Immature natural killer cell (primary cell): ENCODE results near the gene TCF7. TPM values are rescaled to one million over a fixed set of nuclear protein-coding genes. Genes with fewer than 3 reads are reported as not detected.

Source experiments
- DNase-seq, 3 donors: peaks; one replicate each; pipeline ENCODE4 v3.0.0; 2022; ENCODE audit warnings: mixed read lengths in 1 of 3
- H3K27ac Mint-ChIP-seq, 6 donors: one replicate each; pipeline ENCODE4 v1.8.0; 2020; ENCODE audit warnings: mixed read lengths in 6 of 6, mild to moderate bottlenecking in 5 of 6, inconsistent platforms in 4 of 6, moderate library complexity in 3 of 6
- H3K27me3 Mint-ChIP-seq, 3 donors: one replicate each; pipeline ENCODE4 v1.8.0; 2020 to 2021; ENCODE audit warnings: low read depth in 3 of 3, mild to moderate bottlenecking in 3 of 3, mixed read lengths in 3 of 3, moderate library complexity in 3 of 3, inconsistent platforms in 1 of 3
- H3K36me3 Mint-ChIP-seq, 3 donors: one replicate each; pipeline ENCODE4 v1.8.0; 2020; ENCODE audit warnings: mixed read lengths in 3 of 3, inconsistent platforms in 2 of 3, mild to moderate bottlenecking in 2 of 3
- H3K4me1 Mint-ChIP-seq, 2 donors: one replicate each; pipeline ENCODE4 v1.8.0; 2020; ENCODE audit warnings: inconsistent platforms in 2 of 2, mild to moderate bottlenecking in 2 of 2, mixed read lengths in 2 of 2, moderate library complexity in 1 of 2
- H3K4me3 Mint-ChIP-seq, 5 donors: one replicate each; pipeline ENCODE4 v1.8.0; 2020; ENCODE audit warnings: mild to moderate bottlenecking in 5 of 5, mixed read lengths in 5 of 5, inconsistent platforms in 3 of 5, moderate library complexity in 3 of 5
- H3K9me3 Mint-ChIP-seq, 6 donors: one replicate each; pipeline ENCODE4 v1.8.0; 2020; ENCODE audit warnings: mild to moderate bottlenecking in 6 of 6, mixed read lengths in 6 of 6, inconsistent platforms in 4 of 6, moderate library complexity in 3 of 6
- polyA plus RNA-seq, 3 donors: library from polyadenylated mRNA; unstranded; fragments of 300-500 nt; fragmentation: Illumina TruSeq; gene quantifications; one replicate each; pipeline ENCODE4 v1.2.3, GENCODE V29; 2021

TCF7 gene
- polyA plus RNA-seq, 3 donors from 2014 or later: 14.9 to 50.9 (median 38.2) TPM

GRCh38 chr5:134084022-134084565 lies 30.4 kb upstream of the TCF7 start:
- Mint-ChIP-seq H3K4me1 (peaks cover 3 to 13% of the 10 kb centered on the region in 2 donors), H3K9me3 (no peaks in the 10 kb centered on the region), H3K36me3 (no peaks in the 10 kb centered on the region), H3K27me3 (peaks cover 0 to 5% (median 4%) of the 10 kb centered on the region in 3 donors), H3K4me3 (no peak overlapping the region), H3K27ac (no peak overlapping the region)
- DNase-seq: no peak

GRCh38 chr5:134084570-134084969 lies 29.9 kb upstream of the TCF7 start:
- Mint-ChIP-seq H3K36me3 (no peaks in the 10 kb centered on the region), H3K9me3 (no peaks in the 10 kb centered on the region), H3K4me1 (peaks cover 3 to 13% of the 10 kb centered on the region in 2 donors), H3K27me3 (peaks cover 0 to 4% (median 4%) of the 10 kb centered on the region in 3 donors), H3K27ac (no peak overlapping the region), H3K4me3 (no peak overlapping the region)
- DNase-seq: no peak

- H3K27me3 Mint-ChIP-seq: peaks cover 0 to 4% (median 4%) of the 10 kb centered on the region in 3 donors
- H3K27ac Mint-ChIP-seq: no peak overlapping the region
- no peak for DNase-seq
- no peaks in the 10 kb centered on the region for H3K36me3 Mint-ChIP-seq
- no peaks in the 10 kb centered on the region for H3K9me3 Mint-ChIP-seq
- H3K4me1 Mint-ChIP-seq: peaks cover 7 to 18% of the 10 kb centered on the region in 2 donors
- no peak overlapping the region for H3K4me3 Mint-ChIP-seq
Measured at GRCh38 chr5:134085411-134085810, 29.1 kb upstream of the TCF7 start.

GRCh38 chr5:134086225-134086942 lies 28.1 kb upstream of the TCF7 start:
- no peak for DNase-seq
- H3K27ac Mint-ChIP-seq: peak overlapping the region in 2 of 6 donors; percentile 28 to 37
- peaks cover 13 to 28% of the 10 kb centered on the region in 2 donors for H3K4me1 Mint-ChIP-seq
- H3K4me3 Mint-ChIP-seq: peak overlapping the region in 1 of 5 donors; percentile 15
- no peaks in the 10 kb centered on the region for H3K36me3 Mint-ChIP-seq
- H3K27me3 Mint-ChIP-seq: peaks cover 0 to 4% (median 4%) of the 10 kb centered on the region in 3 donors
- H3K9me3 Mint-ChIP-seq: no peaks in the 10 kb centered on the region

GRCh38 chr5:134086943-134087305 lies 27.6 kb upstream of the TCF7 start:
- peaks cover 13 to 31% of the 10 kb centered on the region in 2 donors for H3K4me1 Mint-ChIP-seq
- peaks cover 0 to 4% (median 4%) of the 10 kb centered on the region in 3 donors for H3K27me3 Mint-ChIP-seq

GRCh38 chr5:134088291-134088690 lies 26.2 kb upstream of the TCF7 start:
- H3K4me1 Mint-ChIP-seq: peaks cover 13 to 31% of the 10 kb centered on the region in 2 donors
- no peak overlapping the region for H3K4me3 Mint-ChIP-seq
- H3K36me3 Mint-ChIP-seq: no peaks in the 10 kb centered on the region
- H3K9me3 Mint-ChIP-seq: no peaks in the 10 kb centered on the region
- no peak overlapping the region for H3K27ac Mint-ChIP-seq
- H3K27me3 Mint-ChIP-seq: peaks cover 0 to 6% (median 4%) of the 10 kb centered on the region in 3 donors
- no peak for DNase-seq

More at GRCh38 chr5:134086943-134087305, 27.6 kb upstream of the TCF7 start:
- no peak for DNase-seq
- Mint-ChIP-seq H3K4me3 (no peak overlapping the region), H3K27ac (peak overlapping the region in 2 of 6 donors; percentile 28 to 57), H3K36me3 (no peaks in the 10 kb centered on the region), H3K9me3 (no peaks in the 10 kb centered on the region)

- peaks cover 0 to 8% (median 4%) of the 10 kb centered on the region in 3 donors for H3K27me3 Mint-ChIP-seq
- no peak for DNase-seq
- no peak overlapping the region for H3K27ac Mint-ChIP-seq
- no peaks in the 10 kb centered on the region for H3K9me3 Mint-ChIP-seq
- no peaks in the 10 kb centered on the region for H3K36me3 Mint-ChIP-seq
- peaks cover 13 to 31% of the 10 kb centered on the region in 2 donors for H3K4me1 Mint-ChIP-seq
- no peak overlapping the region for H3K4me3 Mint-ChIP-seq
Measured at GRCh38 chr5:134088994-134089560, 25.4 kb upstream of the TCF7 start.

GRCh38 chr5:134090522-134090921 lies 24.0 kb upstream of the TCF7 start:
- no peak for DNase-seq
- peaks cover 13 to 31% of the 10 kb centered on the region in 2 donors for H3K4me1 Mint-ChIP-seq
- peaks cover 0 to 8% (median 4%) of the 10 kb centered on the region in 3 donors for H3K27me3 Mint-ChIP-seq
- peak overlapping the region in 3 of 6 donors; percentile 9 to 72 (median 32) for H3K27ac Mint-ChIP-seq
- peak overlapping the region in 1 of 5 donors; percentile 15 for H3K4me3 Mint-ChIP-seq
- no peaks in the 10 kb centered on the region for H3K36me3 Mint-ChIP-seq
- H3K9me3 Mint-ChIP-seq: no peaks in the 10 kb centered on the region

GRCh38 chr5:134091626-134092121 lies 22.8 kb upstream of the TCF7 start:
- H3K4me3 Mint-ChIP-seq: no peak overlapping the region

GRCh38 chr5:134092875-134093274 lies 21.6 kb upstream of the TCF7 start:
- H3K27me3 Mint-ChIP-seq: peaks cover 0 to 4% (median 3%) of the 10 kb centered on the region in 3 donors
- H3K36me3 Mint-ChIP-seq: no peaks in the 10 kb centered on the region
- H3K9me3 Mint-ChIP-seq: no peaks in the 10 kb centered on the region
- peaks cover 13 to 24% of the 10 kb centered on the region in 2 donors for H3K4me1 Mint-ChIP-seq
- H3K4me3 Mint-ChIP-seq: no peak overlapping the region
- no peak overlapping the region for H3K27ac Mint-ChIP-seq
- DNase-seq: no peak

More at GRCh38 chr5:134091626-134092121, 22.8 kb upstream of the TCF7 start:
- H3K27ac Mint-ChIP-seq: no peak overlapping the region
- H3K36me3 Mint-ChIP-seq: no peaks in the 10 kb centered on the region
- DNase-seq: no peak
- H3K27me3 Mint-ChIP-seq: peaks cover 0 to 8% (median 4%) of the 10 kb centered on the region in 3 donors
- peaks cover 11 to 27% of the 10 kb centered on the region in 2 donors for H3K4me1 Mint-ChIP-seq
- H3K9me3 Mint-ChIP-seq: no peaks in the 10 kb centered on the region

- Mint-ChIP-seq H3K4me1 (peaks cover 13 to 24% of the 10 kb centered on the region in 2 donors), H3K36me3 (no peaks in the 10 kb centered on the region), H3K27ac (no peak overlapping the region), H3K9me3 (no peaks in the 10 kb centered on the region), H3K4me3 (no peak overlapping the region), H3K27me3 (peaks cover 0 to 4% (median 3%) of the 10 kb centered on the region in 3 donors)
- no peak for DNase-seq
Measured at GRCh38 chr5:134093351-134093750, 21.1 kb upstream of the TCF7 start.

GRCh38 chr5:134095293-134095692 lies 19.2 kb upstream of the TCF7 start:
- Mint-ChIP-seq H3K27me3 (peaks cover 2 to 4% (median 3%) of the 10 kb centered on the region in 3 donors), H3K9me3 (no peaks in the 10 kb centered on the region), H3K27ac (no peak overlapping the region), H3K36me3 (no peaks in the 10 kb centered on the region), H3K4me3 (no peak overlapping the region), H3K4me1 (peaks cover 24 to 38% of the 10 kb centered on the region in 2 donors)
- DNase-seq: no peak

GRCh38 chr5:134095887-134096589 lies 18.4 kb upstream of the TCF7 start:
- no peak for DNase-seq
- Mint-ChIP-seq H3K4me1 (peaks cover 24 to 38% of the 10 kb centered on the region in 2 donors), H3K9me3 (no peaks in the 10 kb centered on the region), H3K36me3 (no peaks in the 10 kb centered on the region), H3K27ac (no peak overlapping the region), H3K4me3 (no peak overlapping the region), H3K27me3 (peaks cover 2 to 4% (median 3%) of the 10 kb centered on the region in 3 donors)
